Chondrocyte (in vitro differentiated cells): ENCODE measurements around the gene MKI67. TPM values are rescaled to one million over a fixed set of nuclear protein-coding genes. Genes with fewer than 3 reads are reported as not detected.

ENCODE experiments used
- DNase-seq: peaks from one replicate; pipeline ENCODE4 v3.0.0; 2021; ENCODE audit warnings: mixed read lengths, low spot score
- H3K27ac Mint-ChIP-seq: one replicate; pipeline ENCODE4 v1.8.0; 2021; ENCODE audit warnings: mild to moderate bottlenecking, moderate library complexity, mixed read lengths; ENCODE audit not compliant: unreplicated experiment
- H3K27me3 Mint-ChIP-seq: 2 replicates; pipeline ENCODE4 v1.8.0; 2021; ENCODE audit warnings: low read depth, mixed read lengths
- H3K36me3 Mint-ChIP-seq: 2 replicates; pipeline ENCODE4 v1.8.0; 2021; ENCODE audit warnings: low read depth, mixed read lengths
- H3K4me1 Mint-ChIP-seq: 2 replicates; pipeline ENCODE4 v1.8.0; 2021; ENCODE audit warnings: low read depth, mild to moderate bottlenecking, mixed read lengths
- H3K4me3 Mint-ChIP-seq: one replicate; pipeline ENCODE4 v1.8.0; 2021; ENCODE audit warnings: mild to moderate bottlenecking, moderate library complexity, mixed read lengths; ENCODE audit not compliant: unreplicated experiment
- H3K9me3 Mint-ChIP-seq: 2 replicates; pipeline ENCODE4 v1.8.0; 2021; ENCODE audit warnings: low read depth, mixed read lengths
- total RNA-seq: library from RNA; stranded (reverse); gene quantifications from 3 replicates; pipeline ENCODE4 v1.2.1, GENCODE V29; 2021
- TF ChIP-seq, protein P1 (sequence below): fragments of 200-600 bp; sonication (generic); IDR thresholded peaks from 2 replicates; pipeline ENCODE4 v1.5.0; 2021; ENCODE audit warnings: antibody characterized with exemption, mild to moderate bottlenecking, moderate library complexity

Gene MKI67
- total RNA-seq, 1 donor from 2014 or later: 17.1 TPM

DNA sequence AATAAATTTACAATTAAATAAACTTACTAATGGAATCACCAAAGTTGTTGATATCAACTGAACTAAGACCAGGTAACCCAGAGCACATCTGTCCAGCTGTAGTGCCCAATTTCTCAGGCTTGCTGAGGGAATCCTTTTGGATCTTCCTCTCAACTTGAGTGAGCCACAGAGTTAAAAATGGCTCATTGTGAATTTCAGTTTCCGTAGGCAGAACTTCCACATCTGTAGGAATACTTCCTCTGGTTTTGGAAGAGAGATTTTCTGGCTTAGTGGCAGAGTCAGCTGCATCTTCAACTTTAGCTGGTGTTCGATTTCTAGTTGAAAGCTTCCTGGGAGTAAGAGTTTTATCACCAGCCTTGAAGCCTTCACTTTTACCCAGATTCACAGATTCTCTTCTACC, 11.3 kb downstream of the MKI67 start:
- peaks cover 2% of the 10 kb centered on the region for H3K36me3 Mint-ChIP-seq

DNA sequence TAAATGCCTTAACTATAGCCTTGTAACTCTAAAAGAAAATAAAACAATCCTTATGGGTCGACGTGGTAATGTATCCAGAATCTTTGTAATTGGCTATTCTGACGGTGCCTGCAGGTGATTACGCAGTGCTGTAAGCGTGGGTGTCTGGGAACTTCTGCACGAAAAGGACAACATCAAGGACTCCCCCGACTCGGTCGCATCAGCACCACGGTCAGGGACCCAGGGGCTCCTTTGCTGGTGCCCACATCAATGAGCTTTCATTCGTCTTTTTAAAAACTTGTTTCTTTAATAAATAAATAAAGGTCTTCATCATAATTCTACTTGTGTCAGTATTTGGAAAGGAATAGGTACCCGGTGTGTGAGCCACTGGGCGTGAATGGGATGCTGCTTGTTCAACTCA, 13.2 kb downstream of the MKI67 start:
- TF ChIP-seq, protein P1, sequence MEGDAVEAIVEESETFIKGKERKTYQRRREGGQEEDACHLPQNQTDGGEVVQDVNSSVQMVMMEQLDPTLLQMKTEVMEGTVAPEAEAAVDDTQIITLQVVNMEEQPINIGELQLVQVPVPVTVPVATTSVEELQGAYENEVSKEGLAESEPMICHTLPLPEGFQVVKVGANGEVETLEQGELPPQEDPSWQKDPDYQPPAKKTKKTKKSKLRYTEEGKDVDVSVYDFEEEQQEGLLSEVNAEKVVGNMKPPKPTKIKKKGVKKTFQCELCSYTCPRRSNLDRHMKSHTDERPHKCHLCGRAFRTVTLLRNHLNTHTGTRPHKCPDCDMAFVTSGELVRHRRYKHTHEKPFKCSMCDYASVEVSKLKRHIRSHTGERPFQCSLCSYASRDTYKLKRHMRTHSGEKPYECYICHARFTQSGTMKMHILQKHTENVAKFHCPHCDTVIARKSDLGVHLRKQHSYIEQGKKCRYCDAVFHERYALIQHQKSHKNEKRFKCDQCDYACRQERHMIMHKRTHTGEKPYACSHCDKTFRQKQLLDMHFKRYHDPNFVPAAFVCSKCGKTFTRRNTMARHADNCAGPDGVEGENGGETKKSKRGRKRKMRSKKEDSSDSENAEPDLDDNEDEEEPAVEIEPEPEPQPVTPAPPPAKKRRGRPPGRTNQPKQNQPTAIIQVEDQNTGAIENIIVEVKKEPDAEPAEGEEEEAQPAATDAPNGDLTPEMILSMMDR: no peak
- no peaks in the 10 kb centered on the region for H3K4me1 Mint-ChIP-seq
- peaks cover 2% of the 10 kb centered on the region for H3K36me3 Mint-ChIP-seq
- no peaks in the 10 kb centered on the region for H3K9me3 Mint-ChIP-seq
- H3K27ac Mint-ChIP-seq: no peak overlapping the region
- DNase-seq: no peak
- no peak overlapping the region for H3K4me3 Mint-ChIP-seq
- no peaks in the 10 kb centered on the region for H3K27me3 Mint-ChIP-seq

More for the DNA sequence above, 11.3 kb downstream of the MKI67 start:
- Mint-ChIP-seq H3K27ac (no peak overlapping the region), H3K4me3 (no peak overlapping the region), H3K4me1 (no peaks in the 10 kb centered on the region), H3K27me3 (no peaks in the 10 kb centered on the region), H3K9me3 (no peaks in the 10 kb centered on the region)
- DNase-seq: no peak
- TF ChIP-seq, protein P1: no peak

DNA sequence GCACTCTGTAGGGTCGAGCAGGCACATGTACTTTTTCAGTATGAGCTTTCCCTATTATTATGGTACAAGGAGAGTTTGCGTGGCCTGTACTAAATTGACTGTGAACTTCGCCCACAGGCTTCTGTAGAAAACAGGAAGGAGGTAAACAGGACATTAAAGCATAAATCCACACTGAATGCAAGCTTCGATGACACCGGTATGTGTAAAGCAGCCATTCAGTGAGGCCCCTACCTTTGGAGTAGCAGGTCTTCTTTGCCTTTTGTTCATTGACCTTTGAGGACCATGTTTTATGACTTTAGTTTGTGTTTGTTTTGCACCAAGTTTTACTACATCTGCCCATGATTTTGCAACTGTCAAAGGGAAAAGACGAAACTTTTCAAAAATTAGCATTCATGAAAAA, 14.5 kb downstream of the MKI67 start:
- Mint-ChIP-seq H3K4me3 (no peak overlapping the region), H3K4me1 (no peaks in the 10 kb centered on the region), H3K27ac (no peak overlapping the region), H3K27me3 (no peaks in the 10 kb centered on the region), H3K36me3 (peaks cover 2% of the 10 kb centered on the region), H3K9me3 (no peaks in the 10 kb centered on the region)
- DNase-seq: no peak
- TF ChIP-seq, protein P1: no peak

DNA sequence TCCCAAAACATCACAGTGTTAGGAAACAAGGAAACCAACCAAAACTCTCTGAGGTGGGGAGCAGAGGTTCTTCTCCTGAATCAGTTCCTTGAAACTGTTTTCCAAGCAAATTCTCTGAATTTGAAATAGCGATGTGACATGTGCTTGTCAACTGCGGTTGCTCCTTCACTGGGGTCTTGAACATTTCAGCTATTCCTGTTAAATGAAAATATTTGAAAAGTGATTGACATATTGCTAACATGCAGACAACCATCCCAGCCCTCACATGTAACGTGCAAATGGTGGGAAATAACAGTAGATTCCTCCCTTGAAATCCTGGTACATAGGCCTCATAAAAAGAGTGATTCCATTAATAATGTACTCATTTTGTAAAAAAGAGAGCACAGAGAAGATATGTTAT, 15.9 kb downstream of the MKI67 start:
- no peak overlapping the region for H3K4me3 Mint-ChIP-seq
- no peaks in the 10 kb centered on the region for H3K9me3 Mint-ChIP-seq
- no peaks in the 10 kb centered on the region for H3K36me3 Mint-ChIP-seq
- H3K27ac Mint-ChIP-seq: no peak overlapping the region
- H3K4me1 Mint-ChIP-seq: no peaks in the 10 kb centered on the region
- TF ChIP-seq, protein P1: no peak
- H3K27me3 Mint-ChIP-seq: no peaks in the 10 kb centered on the region
- no peak for DNase-seq

DNA sequence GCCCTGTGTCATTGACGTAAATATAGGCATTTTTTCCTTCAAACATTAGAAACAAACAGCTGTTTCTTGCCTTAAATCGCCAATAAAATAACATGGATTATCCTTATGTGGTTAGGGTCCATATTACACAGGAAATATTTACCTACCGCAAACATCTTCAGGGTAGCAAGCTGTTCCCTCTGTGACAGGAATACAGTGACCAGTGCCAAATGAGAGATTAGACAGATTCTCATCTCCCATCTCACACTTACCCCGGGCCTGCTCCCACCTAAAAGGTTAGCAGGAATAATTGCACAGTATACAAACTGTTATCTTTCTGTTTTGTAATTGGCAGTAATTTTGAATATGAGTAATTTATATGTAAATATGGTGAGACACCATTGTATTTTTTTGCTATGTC, 16.5 kb downstream of the MKI67 start:
- H3K36me3 Mint-ChIP-seq: no peaks in the 10 kb centered on the region
- DNase-seq: no peak
- H3K4me1 Mint-ChIP-seq: no peaks in the 10 kb centered on the region
- H3K27ac Mint-ChIP-seq: no peak overlapping the region
- TF ChIP-seq, protein P1: no peak
- H3K4me3 Mint-ChIP-seq: no peak overlapping the region
- H3K9me3 Mint-ChIP-seq: no peaks in the 10 kb centered on the region
- no peaks in the 10 kb centered on the region for H3K27me3 Mint-ChIP-seq
